ENCODE results near the gene PNPLA5. TPM values are rescaled to one million over a fixed set of nuclear protein-coding genes. Genes with fewer than 3 reads are reported as not detected.

PNPLA5 gene
- total and polyA plus RNA-seq, 2 of the 13 experiments (the other 11 are each of a cell fraction or from before 2014, with no cell fraction given), result not detected

GRCh38 chr22:43922123-43922522, 30.3 kb upstream of the PNPLA5 start (continued):
- TF ChIP-seq, protein P1, sequence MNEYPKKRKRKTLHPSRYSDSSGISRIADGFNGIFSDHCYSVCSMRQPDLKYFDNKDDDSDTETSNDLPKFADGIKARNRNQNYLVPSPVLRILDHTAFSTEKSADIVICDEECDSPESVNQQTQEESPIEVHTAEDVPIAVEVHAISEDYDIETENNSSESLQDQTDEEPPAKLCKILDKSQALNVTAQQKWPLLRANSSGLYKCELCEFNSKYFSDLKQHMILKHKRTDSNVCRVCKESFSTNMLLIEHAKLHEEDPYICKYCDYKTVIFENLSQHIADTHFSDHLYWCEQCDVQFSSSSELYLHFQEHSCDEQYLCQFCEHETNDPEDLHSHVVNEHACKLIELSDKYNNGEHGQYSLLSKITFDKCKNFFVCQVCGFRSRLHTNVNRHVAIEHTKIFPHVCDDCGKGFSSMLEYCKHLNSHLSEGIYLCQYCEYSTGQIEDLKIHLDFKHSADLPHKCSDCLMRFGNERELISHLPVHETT (CRISPR knock-in tag; conservative IDR thresholded peaks at IDR 0.05), result no peak
- TF ChIP-seq ZBTB10 (CRISPR knock-in tag; IDR thresholded peaks at IDR 0.05; ENCODE audit: borderline replicate concordance) (no peak), ZNF687 (CRISPR knock-in tag; IDR thresholded peaks at IDR 0.05) (no peak; the same call in 1 of the 2 replicates), ZNF354B (CRISPR knock-in tag; IDR thresholded peaks at IDR 0.05) (no peak), RAD21 (CRISPR knock-in tag; IDR thresholded peaks at IDR 0.05) (0 out of 2 replicates have a peak, but pooled peaks have one; percentile 22), EEA1 (CRISPR knock-in tag; IDR thresholded peaks at IDR 0.05; ENCODE audit: borderline replicate concordance) (no peak)

All from HepG2 (cell line).